BJ (cell line): ENCODE results near the gene HOXB3. TPM values are rescaled to one million over a fixed set of nuclear protein-coding genes. Genes with fewer than 3 reads are reported as not detected.

Experiments used
- CTCF ChIA-PET: fragments of 350-600 bp; formaldehyde crosslinking; extraction: SDS; loops from one replicate; lab custom pipeline; 2021; ENCODE audit warnings: antibody characterized with exemption, inconsistent platforms; lab: Yijun Ruan, JAX
- POLR2A ChIA-PET: fragments of 300-600 bp; sonication (Branson Sonifier 250); formaldehyde crosslinking; extraction: SDS; loops from one replicate; lab custom pipeline; 2021; ENCODE audit warnings: antibody characterized with exemption; lab: Charles Lee
- DNase-seq: peaks from one replicate; pipeline ENCODE4 v3.0.0-alpha.2; 2011; ENCODE audit warnings: low read depth
- H3K27me3 ChIP-seq: 2 replicates; pipeline ENCODE4 v1.6.0; 2011; ENCODE audit warnings: low read length; ENCODE audit not compliant: control insufficient read depth, insufficient read depth
- H3K36me3 ChIP-seq: 2 replicates; pipeline ENCODE4 v1.5.1; 2011; ENCODE audit warnings: low read length; ENCODE audit not compliant: control insufficient read depth, insufficient read depth
- H3K4me3 ChIP-seq: 2 replicates; pipeline ENCODE4 v1.5.1; 2011; ENCODE audit warnings: low read depth, mild to moderate bottlenecking, control low read depth, low read length
- CTCF ChIP-seq: IDR thresholded peaks from 2 replicates; pipeline ENCODE4 v1.5.1; 2011; ENCODE audit warnings: low read depth, mild to moderate bottlenecking, control low read depth, inconsistent platforms, low read length, moderate library complexity; ENCODE audit not compliant: insufficient read depth
- polyA plus RNA-seq: library from polyadenylated mRNA; depleted of rRNA; stranded (reverse); fragments of >200 nt; gene quantifications from 2 replicates; pipeline ENCODE4 v1.2.3, GENCODE V29; 2011

Gene HOXB3
- polyA plus RNA-seq, 1 experiment: not detected

- Histone ChIP-seq H3K27me3 (peaks cover 91% of the 10 kb centered on the region), H3K4me3 (no peak overlapping the region), H3K36me3 (no peaks in the 10 kb centered on the region)
- no peak for DNase-seq
- CTCF ChIA-PET: interaction anchor here (0.7 to 4.7 kb wide), 5 partner anchors 11 to 272 kb away, joined by 3 to 27 read pairs (median 5); no protein-coding TSS in a partner anchor
- POLR2A ChIA-PET: no interaction called here
- no peak for TF ChIP-seq CTCF
Measured at GRCh38 chr17:48606892-48607614, 17.0 kb upstream of the HOXB3 start.

- no peak for TF ChIP-seq CTCF
- no peaks in the 10 kb centered on the region for H3K36me3 ChIP-seq
- peaks cover 92% of the 10 kb centered on the region for H3K27me3 ChIP-seq
- H3K4me3 ChIP-seq: no peak overlapping the region
- CTCF ChIA-PET: interaction anchor here (0.8 to 4.7 kb wide), 6 partner anchors 11 to 271 kb away, joined by 3 to 27 read pairs (median 4); no protein-coding TSS in a partner anchor
- DNase-seq: no peak
- POLR2A ChIA-PET: no interaction called here
Measured at GRCh38 chr17:48605991-48606891, 16.2 kb upstream of the HOXB3 start.

GRCh38 chr17:48605409-48605919 lies 15.4 kb upstream of the HOXB3 start:
- H3K36me3 ChIP-seq: no peaks in the 10 kb centered on the region
- ChIA-PET CTCF (interaction anchor here (0.8 to 4.7 kb wide), 4 partner anchors 10 to 254 kb away, joined by 3 to 27 read pairs (median 4); no protein-coding TSS in a partner anchor), POLR2A (no interaction called here)
- H3K27me3 ChIP-seq: peaks cover 92% of the 10 kb centered on the region
- TF ChIP-seq CTCF: no peak
- DNase-seq: no peak
- H3K4me3 ChIP-seq: no peak overlapping the region

GRCh38 chr17:48604770-48605329 lies 14.8 kb upstream of the HOXB3 start, which contains the start of gene HOXB6:
Gene HOXB6 (minus strand): TSS chr17:48604986. CDS start chr17:48598150, 6,836 bp downstream.
- peaks cover 92% of the 10 kb centered on the region for H3K27me3 ChIP-seq
- TF ChIP-seq CTCF: no peak
- POLR2A ChIA-PET: no interaction called here
- H3K36me3 ChIP-seq: no peaks in the 10 kb centered on the region
- no peak within 1 kb of the TSS for H3K4me3 ChIP-seq
- no peak for DNase-seq
- CTCF ChIA-PET: interaction anchor here (0.8 to 1.6 kb wide), 4 partner anchors 10 to 253 kb away, joined by 3 to 4 read pairs (median 4); no protein-coding TSS in a partner anchor
